Panc1 (cell line): ENCODE measurements around the gene USH2A. TPM values are rescaled to one million over a fixed set of nuclear protein-coding genes. Genes with fewer than 3 reads are reported as not detected.

ENCODE experiments used
- ATAC-seq: fragments of 200-7000 bp; cut with Tn5 transposase; 2 replicates; pipeline ENCODE4 v1.9.1; 2020; ENCODE audit warnings: mild to moderate bottlenecking, moderate library complexity
- BruUV-seq: library from RNA; stranded (reverse); fragments of 400-500 nt; replicated peaks from 2 replicates; lab custom pipeline; 2021; lab: Mats Ljungman, UMichigan
- CTCF ChIA-PET: fragments of 300-600 bp; sonication (Branson Sonifier 250); formaldehyde crosslinking; loops from one replicate; lab custom pipeline; 2022; ENCODE audit warnings: antibody characterized with exemption; lab: Charles Lee
- POLR2A ChIA-PET: fragments of 300-600 bp; sonication (Branson Sonifier 250); formaldehyde crosslinking; loops from one replicate; lab custom pipeline; 2022; ENCODE audit warnings: antibody characterized with exemption; lab: Charles Lee
- DNase-seq: peaks from one replicate; pipeline ENCODE4 v3.0.0-alpha.2; 2010; ENCODE audit warnings: low read depth, low spot score
- H3K27ac ChIP-seq: 2 replicates; pipeline ENCODE4 v1.5.1; 2011; ENCODE audit warnings: mild to moderate bottlenecking, low read length, inconsistent platforms
- H3K27me3 ChIP-seq: fragments of 200-500 bp; sonication (Bioruptor generic); 2 replicates; pipeline ENCODE4 v1.6.0; 2014; ENCODE audit warnings: low read length, inconsistent platforms; ENCODE audit not compliant: control insufficient read depth, insufficient read depth
- H3K36me3 ChIP-seq: fragments of 200-500 bp; sonication (Bioruptor generic); 2 replicates; pipeline ENCODE4 v1.5.1; 2014; ENCODE audit warnings: inconsistent platforms, mild to moderate bottlenecking, low read length, moderate library complexity; ENCODE audit not compliant: control insufficient read depth, insufficient read depth
- H3K4me1 ChIP-seq: 2 replicates; pipeline ENCODE4 v1.5.1; 2011; ENCODE audit warnings: inconsistent platforms, mild to moderate bottlenecking, low read length, moderate library complexity; ENCODE audit not compliant: control insufficient read depth, insufficient read depth
- H3K4me3 ChIP-seq, 2 experiments: 2 replicates each; pipeline ENCODE4 v1.5.1; 2011 to 2012; ENCODE audit warnings: low read depth in 2 of 2, low read length in 2 of 2, mild to moderate bottlenecking in 2 of 2, inconsistent platforms in 1 of 2, moderate library complexity in 1 of 2
- H3K9me3 ChIP-seq: fragments of 200-500 bp; sonication (Bioruptor generic); 2 replicates; pipeline ENCODE4 v1.5.1; 2014; ENCODE audit warnings: low read depth, mild to moderate bottlenecking, inconsistent platforms, low read length, moderate library complexity; ENCODE audit not compliant: control insufficient read depth, insufficient read depth
- CTCF ChIP-seq: fragments of 450-650 bp; IDR thresholded peaks from 2 replicates; pipeline ENCODE4 v1.5.1; 2017; ENCODE audit warnings: mild to moderate bottlenecking
- POLR2AphosphoS5 ChIP-seq: IDR thresholded peaks from 2 replicates; pipeline ENCODE4 v1.6.1; 2012; ENCODE audit warnings: mild to moderate bottlenecking, low read depth, low read length, moderate library complexity
- SIN3A ChIP-seq: IDR thresholded peaks from 2 replicates; pipeline ENCODE4 v1.6.1; 2012; ENCODE audit warnings: low read depth, mild to moderate bottlenecking, low read length, moderate library complexity, borderline replicate concordance; ENCODE audit not compliant: insufficient read depth
- TCF7L2 ChIP-seq: IDR thresholded peaks from 2 replicates; pipeline ENCODE4 v1.6.1; 2011; ENCODE audit warnings: mild to moderate bottlenecking, low read depth, low read length, inconsistent platforms
- in situ Hi-C: cut with HindIII; loops from 2 replicates; pipeline ENCODE4 v1.10.0; 2016; ENCODE audit warnings: low sequenced_read_pairs, low pct_unique_long_range_greater_than_20kb
- intact Hi-C: fragments of 100-400 bp; cut with micrococcal nuclease; formaldehyde crosslinking; loops from one replicate; pipeline ENCODE4 v1.10.0; 2022; ENCODE audit not compliant: unreplicated experiment
- total RNA-seq: library from RNA; stranded (reverse); gene quantifications from one replicate; pipeline ENCODE4 v1.2.1, GENCODE V29; 2021; ENCODE audit not compliant: unreplicated experiment
- TF ChIP-seq, protein P1 (sequence below), 2 experiments: IDR thresholded peaks; 2 replicates each; pipeline ENCODE4 v1.6.1; 2011 to 2012; ENCODE audit warnings: low read depth in 2 of 2, control low read depth in 1 of 2, low read length in 1 of 2, mild to moderate bottlenecking in 1 of 2, moderate library complexity in 1 of 2; ENCODE audit not compliant: insufficient read depth in 1 of 2

The USH2A gene
- total RNA-seq, 1 experiment from 2014 or later = not detected

GRCh38 chr1:216420746-216421145 is 2.5 kb downstream of the USH2A start:
- Histone ChIP-seq H3K4me3 (no peak overlapping the region), H3K27me3 (no peaks in the 10 kb centered on the region), H3K36me3 (no peaks in the 10 kb centered on the region), H3K9me3 (no peaks in the 10 kb centered on the region), H3K27ac (no peak overlapping the region), H3K4me1 (no peaks in the 10 kb centered on the region)
- TF ChIP-seq TCF7L2 (no peak), POLR2AphosphoS5 (no peak), SIN3A (no peak), CTCF (no peak)
- TF ChIP-seq, protein P1, sequence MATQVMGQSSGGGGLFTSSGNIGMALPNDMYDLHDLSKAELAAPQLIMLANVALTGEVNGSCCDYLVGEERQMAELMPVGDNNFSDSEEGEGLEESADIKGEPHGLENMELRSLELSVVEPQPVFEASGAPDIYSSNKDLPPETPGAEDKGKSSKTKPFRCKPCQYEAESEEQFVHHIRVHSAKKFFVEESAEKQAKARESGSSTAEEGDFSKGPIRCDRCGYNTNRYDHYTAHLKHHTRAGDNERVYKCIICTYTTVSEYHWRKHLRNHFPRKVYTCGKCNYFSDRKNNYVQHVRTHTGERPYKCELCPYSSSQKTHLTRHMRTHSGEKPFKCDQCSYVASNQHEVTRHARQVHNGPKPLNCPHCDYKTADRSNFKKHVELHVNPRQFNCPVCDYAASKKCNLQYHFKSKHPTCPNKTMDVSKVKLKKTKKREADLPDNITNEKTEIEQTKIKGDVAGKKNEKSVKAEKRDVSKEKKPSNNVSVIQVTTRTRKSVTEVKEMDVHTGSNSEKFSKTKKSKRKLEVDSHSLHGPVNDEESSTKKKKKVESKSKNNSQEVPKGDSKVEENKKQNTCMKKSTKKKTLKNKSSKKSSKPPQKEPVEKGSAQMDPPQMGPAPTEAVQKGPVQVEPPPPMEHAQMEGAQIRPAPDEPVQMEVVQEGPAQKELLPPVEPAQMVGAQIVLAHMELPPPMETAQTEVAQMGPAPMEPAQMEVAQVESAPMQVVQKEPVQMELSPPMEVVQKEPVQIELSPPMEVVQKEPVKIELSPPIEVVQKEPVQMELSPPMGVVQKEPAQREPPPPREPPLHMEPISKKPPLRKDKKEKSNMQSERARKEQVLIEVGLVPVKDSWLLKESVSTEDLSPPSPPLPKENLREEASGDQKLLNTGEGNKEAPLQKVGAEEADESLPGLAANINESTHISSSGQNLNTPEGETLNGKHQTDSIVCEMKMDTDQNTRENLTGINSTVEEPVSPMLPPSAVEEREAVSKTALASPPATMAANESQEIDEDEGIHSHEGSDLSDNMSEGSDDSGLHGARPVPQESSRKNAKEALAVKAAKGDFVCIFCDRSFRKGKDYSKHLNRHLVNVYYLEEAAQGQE (IDR thresholded peaks at IDR 0.05; ENCODE audit: insufficient read depth in 1 of 2, low read depth in 2 of 2, low read length in 1 of 2) = no peak
- in situ Hi-C loops = no loop called here
- ATAC-seq (no peak), DNase-seq (no peak)
- CTCF ChIA-PET = no interaction called here
- POLR2A ChIA-PET = no interaction called here
- intact Hi-C loops = no loop called here
- BruUV-seq = no TSS peak

DNA sequence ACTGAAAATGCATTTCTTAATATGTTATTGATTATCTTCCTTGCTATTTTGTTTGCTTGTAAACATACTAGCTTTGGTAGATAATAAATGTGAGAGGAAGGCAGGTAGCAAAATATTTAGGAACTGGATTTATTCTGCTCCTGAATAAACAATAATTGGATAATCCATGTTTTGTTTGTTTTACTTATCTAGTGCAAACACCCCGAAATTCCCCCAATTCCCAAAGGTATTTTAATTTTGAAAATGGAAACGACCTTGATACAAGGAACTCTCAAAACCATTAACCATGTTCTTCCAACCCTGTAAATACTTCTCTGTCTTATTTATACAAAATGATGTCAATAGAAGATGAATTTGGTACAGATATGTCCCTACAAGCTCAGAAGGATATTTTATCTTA is 3.0 kb downstream of the USH2A start:
- in situ Hi-C loops (no loop called here), intact Hi-C loops (no loop called here)
- H3K27ac ChIP-seq = no peak overlapping the region
- DNase-seq = no peak
- H3K27me3 ChIP-seq = no peaks in the 10 kb centered on the region
- H3K4me1 ChIP-seq = no peaks in the 10 kb centered on the region
- H3K9me3 ChIP-seq = no peaks in the 10 kb centered on the region
- ChIA-PET CTCF (no interaction called here), POLR2A (no interaction called here)
- ATAC-seq = no peak
- TF ChIP-seq TCF7L2 = no peak
- TF ChIP-seq POLR2AphosphoS5 = no peak
- no peak for TF ChIP-seq CTCF
- TF ChIP-seq, protein P1 (IDR thresholded peaks at IDR 0.05; ENCODE audit: insufficient read depth in 1 of 2, low read depth in 2 of 2, low read length in 1 of 2) = no peak
- TF ChIP-seq SIN3A = no peak
- BruUV-seq = no TSS peak
- no peaks in the 10 kb centered on the region for H3K36me3 ChIP-seq
- H3K4me3 ChIP-seq = no peak overlapping the region
